Peyer's patch (tissue), 4 donors: ENCODE results near the gene HK3. TPM values are rescaled to one million over a fixed set of nuclear protein-coding genes. Genes with fewer than 3 reads are reported as not detected.

ENCODE experiments used
- DNase-seq, 3 donors: peaks; one replicate each; pipeline ENCODE4 v3.0.0-alpha.2; 2017 to 2019
- H3K27ac ChIP-seq, 4 donors: fragments of 200-600 bp; sonication (generic); one replicate each; pipeline ENCODE4 v1.5.1; 2016 to 2019
- H3K27me3 ChIP-seq, 2 donors: fragments of 200-600 bp; sonication (generic); one replicate each; pipeline ENCODE4 v1.5.1; 2019
- H3K36me3 ChIP-seq, 3 donors: fragments of 200-600 bp; sonication (generic); one replicate each; pipeline ENCODE4 v1.5.1; 2016 to 2019
- H3K4me1 ChIP-seq, 4 donors: fragments of 200-600 bp; sonication (generic); one replicate each; pipeline ENCODE4 v1.5.1; 2016 to 2019
- H3K4me3 ChIP-seq, 4 donors: fragments of 200-600 bp; sonication (generic); 1 replicate in 3 of 4; 2 replicates in 1 of 4; pipeline ENCODE4 v1.5.1; 2016 to 2019; ENCODE audit warnings: mild to moderate bottlenecking in 1 of 4
- H3K9me3 ChIP-seq, 4 donors: fragments of 200-600 bp; sonication (generic); one replicate each; pipeline ENCODE4 v1.5.1; 2016 to 2019; ENCODE audit warnings: mild to moderate bottlenecking in 1 of 4
- POLR2A ChIP-seq, 2 donors: fragments of 450-650 bp; IDR thresholded peaks; one replicate each; pipeline ENCODE4 v1.5.1; 2017; ENCODE audit warnings: antibody characterized with exemption in 2 of 2, mild to moderate bottlenecking in 2 of 2, moderate library complexity in 2 of 2
- total RNA-seq, 4 donors: library from RNA; depleted of rRNA; stranded (reverse); fragments of >200 nt; gene quantifications; one replicate each; pipeline ENCODE4 v1.1.0, GENCODE V29; 2016
- TF ChIP-seq, protein P1 (sequence below), 6 experiments: fragments of 450-650 bp in 4 of 6; fragments of 200-600 bp in 2 of 6; sonication (generic) in 1 of 6; IDR thresholded peaks; one replicate each; pipeline ENCODE4 v1.5.1; 2017 to 2019; ENCODE audit warnings: antibody characterized with exemption in 6 of 6, mild to moderate bottlenecking in 3 of 6, moderate library complexity in 1 of 6

Gene HK3
- total RNA-seq, 4 donors from 2014 or later, result 1.6 to 7.4 (median 3.6) TPM

DNA sequence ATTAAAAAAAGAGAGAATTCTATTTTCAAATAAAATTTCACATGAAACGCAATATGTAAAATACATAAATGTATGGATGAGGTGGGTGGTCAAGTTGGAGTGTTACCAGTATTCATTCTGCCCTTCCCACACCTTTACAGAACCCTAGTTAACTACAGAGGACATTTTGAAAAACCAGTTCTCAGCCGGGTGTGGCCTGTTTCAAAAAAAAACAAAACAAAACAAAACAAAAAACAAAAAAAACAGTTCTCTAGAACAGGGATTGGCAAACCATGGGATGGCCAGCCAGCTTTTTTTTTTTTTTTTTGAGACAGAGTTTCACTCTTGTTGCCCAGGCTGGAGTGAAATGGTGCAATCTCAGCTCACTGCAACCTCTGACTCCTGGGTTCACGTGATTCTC is 28.4 kb upstream of the HK3 start:
- Histone ChIP-seq H3K4me3 (no peak overlapping the region), H3K4me1 (no peaks in the 10 kb centered on the region), H3K27me3 (no peaks in the 10 kb centered on the region), H3K9me3 (no peaks in the 10 kb centered on the region), H3K36me3 (peaks cover 0 to 26% (median 0%) of the 10 kb centered on the region in 3 donors), H3K27ac (no peak overlapping the region)
- DNase-seq, result no peak
- no peak for TF ChIP-seq POLR2A (IDR thresholded peaks at IDR 0.05)
- TF ChIP-seq, protein P1, sequence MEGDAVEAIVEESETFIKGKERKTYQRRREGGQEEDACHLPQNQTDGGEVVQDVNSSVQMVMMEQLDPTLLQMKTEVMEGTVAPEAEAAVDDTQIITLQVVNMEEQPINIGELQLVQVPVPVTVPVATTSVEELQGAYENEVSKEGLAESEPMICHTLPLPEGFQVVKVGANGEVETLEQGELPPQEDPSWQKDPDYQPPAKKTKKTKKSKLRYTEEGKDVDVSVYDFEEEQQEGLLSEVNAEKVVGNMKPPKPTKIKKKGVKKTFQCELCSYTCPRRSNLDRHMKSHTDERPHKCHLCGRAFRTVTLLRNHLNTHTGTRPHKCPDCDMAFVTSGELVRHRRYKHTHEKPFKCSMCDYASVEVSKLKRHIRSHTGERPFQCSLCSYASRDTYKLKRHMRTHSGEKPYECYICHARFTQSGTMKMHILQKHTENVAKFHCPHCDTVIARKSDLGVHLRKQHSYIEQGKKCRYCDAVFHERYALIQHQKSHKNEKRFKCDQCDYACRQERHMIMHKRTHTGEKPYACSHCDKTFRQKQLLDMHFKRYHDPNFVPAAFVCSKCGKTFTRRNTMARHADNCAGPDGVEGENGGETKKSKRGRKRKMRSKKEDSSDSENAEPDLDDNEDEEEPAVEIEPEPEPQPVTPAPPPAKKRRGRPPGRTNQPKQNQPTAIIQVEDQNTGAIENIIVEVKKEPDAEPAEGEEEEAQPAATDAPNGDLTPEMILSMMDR (IDR thresholded peaks at IDR 0.05), result no peak

DNA sequence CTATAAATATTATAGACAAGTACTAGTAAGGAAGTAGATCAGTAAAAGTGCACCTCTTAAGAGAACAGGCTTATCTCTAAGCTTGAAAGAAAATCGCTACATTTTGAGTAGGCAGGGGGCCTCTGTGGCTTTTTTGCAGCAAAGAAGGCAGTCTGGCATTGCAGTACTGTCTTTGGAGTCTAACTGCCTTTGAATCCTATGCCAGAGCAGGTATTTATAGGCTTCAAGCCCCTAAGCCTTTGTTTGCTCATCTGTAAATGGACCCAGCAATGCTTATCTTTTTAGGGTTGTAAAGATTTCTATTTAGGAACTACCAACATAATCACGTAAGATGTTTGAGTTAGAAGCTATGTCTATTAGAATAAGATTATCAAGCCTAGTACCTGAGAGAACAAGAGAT is 23.7 kb upstream of the HK3 start:
- Histone ChIP-seq H3K4me1 (no peaks in the 10 kb centered on the region), H3K9me3 (no peaks in the 10 kb centered on the region), H3K27me3 (no peaks in the 10 kb centered on the region), H3K4me3 (no peak overlapping the region), H3K36me3 (peaks cover 0 to 3% (median 0%) of the 10 kb centered on the region in 3 donors), H3K27ac (no peak overlapping the region)
- no peak for DNase-seq
- TF ChIP-seq POLR2A (IDR thresholded peaks at IDR 0.05), result no peak
- TF ChIP-seq, protein P1 (IDR thresholded peaks at IDR 0.05), result no peak

DNA sequence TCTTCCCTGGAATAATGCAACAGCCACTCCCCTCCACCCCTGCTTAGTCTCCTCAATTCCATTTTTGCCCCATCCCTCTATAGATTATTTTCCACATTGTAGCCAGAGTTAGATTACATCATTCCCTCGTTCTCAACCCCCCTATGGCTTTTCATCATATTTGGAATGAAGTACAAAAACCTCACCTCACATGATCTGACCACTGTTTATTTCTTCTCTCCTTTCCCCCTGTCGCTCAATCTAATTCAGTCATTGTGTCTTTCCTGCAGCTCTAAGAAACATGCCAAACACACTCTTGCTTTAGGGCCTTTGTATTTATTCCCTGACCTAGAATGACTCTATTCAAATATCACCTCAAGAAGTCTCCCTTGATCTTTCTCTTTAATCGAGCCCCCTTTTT is 22.6 kb upstream of the HK3 start:
- no peak overlapping the region for H3K4me3 ChIP-seq
- no peaks in the 10 kb centered on the region for H3K9me3 ChIP-seq
- peaks cover 0 to 8% (median 0%) of the 10 kb centered on the region in 3 donors for H3K36me3 ChIP-seq
- no peak overlapping the region for H3K27ac ChIP-seq
- H3K27me3 ChIP-seq, result no peaks in the 10 kb centered on the region
- TF ChIP-seq, protein P1 (IDR thresholded peaks at IDR 0.05), result no peak
- TF ChIP-seq POLR2A (IDR thresholded peaks at IDR 0.05), result no peak
- H3K4me1 ChIP-seq, result no peaks in the 10 kb centered on the region
- DNase-seq, result no peak

DNA sequence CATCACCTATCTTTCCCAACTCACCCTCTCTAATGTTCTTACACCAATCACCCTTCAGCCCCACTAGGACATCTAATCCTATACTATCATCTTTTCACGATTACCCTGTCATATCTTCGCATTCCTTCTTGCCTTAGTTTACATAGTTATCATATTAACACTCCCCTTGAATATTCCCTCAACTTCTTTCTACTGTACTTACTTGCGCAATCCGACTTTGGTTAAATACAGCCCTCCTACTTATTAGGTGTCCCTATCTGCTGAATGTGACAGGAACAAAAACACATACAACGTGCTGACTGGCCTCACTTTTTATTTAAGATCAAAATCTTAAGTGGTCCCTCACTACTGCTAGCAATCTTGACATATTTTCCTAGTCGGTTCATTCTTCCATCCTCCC is 19.5 kb upstream of the HK3 start:
- TF ChIP-seq, protein P1 (IDR thresholded peaks at IDR 0.05), result no peak
- Histone ChIP-seq H3K36me3 (peaks cover 0 to 9% (median 0%) of the 10 kb centered on the region in 3 donors), H3K4me1 (no peaks in the 10 kb centered on the region), H3K4me3 (no peak overlapping the region), H3K9me3 (no peaks in the 10 kb centered on the region), H3K27me3 (no peaks in the 10 kb centered on the region), H3K27ac (no peak overlapping the region)
- DNase-seq, result no peak

DNA sequence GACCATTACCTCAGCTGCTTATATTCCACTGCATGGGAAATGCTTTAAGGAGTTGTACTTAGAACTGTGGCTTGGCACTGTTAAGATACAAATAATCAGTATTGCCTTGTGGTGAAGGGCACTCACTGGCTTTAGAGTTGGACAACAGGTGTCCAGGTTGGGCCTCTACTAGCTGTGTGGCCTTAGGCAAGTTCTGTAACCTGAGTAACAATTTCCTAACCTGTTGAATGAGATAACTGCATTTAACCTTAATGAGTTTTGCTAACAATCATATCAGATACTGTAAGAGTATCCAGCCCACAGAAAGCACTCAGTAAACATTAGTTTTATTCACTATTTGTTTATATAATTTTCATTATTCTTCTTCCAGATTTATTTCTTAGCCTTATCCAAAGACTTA is 17.2 kb upstream of the HK3 start:
- Histone ChIP-seq H3K27ac (no peak overlapping the region), H3K4me3 (no peak overlapping the region), H3K36me3 (peaks cover 0 to 9% (median 0%) of the 10 kb centered on the region in 3 donors), H3K4me1 (no peaks in the 10 kb centered on the region), H3K27me3 (no peaks in the 10 kb centered on the region), H3K9me3 (no peaks in the 10 kb centered on the region)
- no peak for TF ChIP-seq POLR2A (IDR thresholded peaks at IDR 0.05)
- TF ChIP-seq, protein P1 (IDR thresholded peaks at IDR 0.05), result no peak
- DNase-seq, result no peak

DNA sequence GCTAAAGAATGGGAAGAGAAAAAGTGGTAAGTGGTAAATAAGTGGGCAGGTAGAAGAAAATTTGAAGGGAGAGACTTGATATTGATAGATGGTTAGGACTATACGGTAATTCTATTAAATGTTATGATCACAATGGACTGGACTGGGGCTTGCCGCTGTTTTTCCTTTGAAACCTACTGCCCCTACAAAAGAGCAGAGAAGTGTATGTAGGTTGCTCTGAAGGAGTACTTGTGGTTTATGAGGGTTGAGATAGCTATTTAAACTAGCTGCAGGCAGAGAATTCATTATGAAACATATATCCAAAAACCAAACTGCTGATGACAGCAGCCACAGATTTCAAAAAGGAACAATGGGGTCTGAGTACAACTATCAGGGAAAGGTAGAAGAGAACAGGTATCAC is 16.8 kb upstream of the HK3 start:
- Histone ChIP-seq H3K27me3 (no peaks in the 10 kb centered on the region), H3K4me1 (no peaks in the 10 kb centered on the region), H3K27ac (no peak overlapping the region), H3K9me3 (no peaks in the 10 kb centered on the region), H3K4me3 (no peak overlapping the region), H3K36me3 (peaks cover 0 to 9% (median 0%) of the 10 kb centered on the region in 3 donors)
- no peak for TF ChIP-seq POLR2A (IDR thresholded peaks at IDR 0.05)
- TF ChIP-seq, protein P1 (IDR thresholded peaks at IDR 0.05), result no peak
- DNase-seq, result no peak
